Inflammatory macrophage (primary cell): ENCODE data around the gene FOLR1.
"Not testable (repeated sequence)": the region's sequence is repeated elsewhere in the genome, so short reads cannot be mapped to it uniquely, and the experiment has no call there.

Experiments used
- DNase-seq, 2 donors: peaks; one replicate each; pipeline ENCODE4 v3.0.0-alpha.2; 2020 to 2022
- total RNA-seq, 18 experiments: gene quantifications; one replicate each; lab custom pipeline; 2026; ENCODE audit warnings: mixed read lengths in 6 of 18, inconsistent platforms in 2 of 18; lab: John Stamatoyannopoulos, UW

Gene FOLR1
- total RNA-seq = 0 to 0.50 (median 0.27) reads per million in 18 experiments

DNA sequence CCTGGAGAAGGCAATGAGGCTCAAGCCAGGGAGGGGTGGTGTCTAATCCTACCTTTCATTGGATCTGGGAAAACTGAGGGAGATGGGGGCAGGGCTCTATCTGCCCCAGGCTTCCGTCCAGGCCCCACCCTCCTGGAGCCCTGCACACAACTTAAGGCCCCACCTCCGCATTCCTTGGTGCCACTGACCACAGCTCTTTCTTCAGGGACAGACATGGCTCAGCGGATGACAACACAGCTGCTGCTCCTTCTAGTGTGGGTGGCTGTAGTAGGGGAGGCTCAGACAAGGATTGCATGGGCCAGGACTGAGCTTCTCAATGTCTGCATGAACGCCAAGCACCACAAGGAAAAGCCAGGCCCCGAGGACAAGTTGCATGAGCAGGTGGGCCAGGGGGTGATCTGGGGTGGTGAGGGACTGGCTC is at the start of gene FOLR1:
Gene FOLR1, plus strand, starts transcription at position 180 of the 421 bp plus-strand sequence. Its CDS starts 34 bp downstream, at position 214.
- peak; percentile 65 to 86 for DNase-seq

DNA sequence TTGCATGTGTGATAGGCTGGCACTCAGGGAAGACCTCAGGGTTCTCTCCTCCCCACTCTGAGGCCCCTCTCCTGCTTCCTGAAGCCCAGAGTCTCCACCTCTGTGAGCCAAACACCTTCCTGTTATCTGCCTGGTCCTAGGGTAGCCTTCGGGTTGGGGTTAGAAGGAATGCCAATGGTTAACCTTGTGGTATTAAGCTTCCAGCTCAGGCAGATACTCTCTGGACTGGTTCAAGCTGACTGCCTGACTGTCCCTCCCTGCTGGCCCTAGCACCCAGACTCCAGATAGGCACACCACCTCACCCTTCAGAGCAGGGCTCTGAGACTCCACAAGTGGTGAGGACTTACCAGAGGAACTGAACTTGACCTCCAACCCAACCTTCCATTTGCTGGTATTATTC is 49.4 kb upstream of the FOLR1 start:
- DNase-seq = not testable (repeated sequence)

DNA sequence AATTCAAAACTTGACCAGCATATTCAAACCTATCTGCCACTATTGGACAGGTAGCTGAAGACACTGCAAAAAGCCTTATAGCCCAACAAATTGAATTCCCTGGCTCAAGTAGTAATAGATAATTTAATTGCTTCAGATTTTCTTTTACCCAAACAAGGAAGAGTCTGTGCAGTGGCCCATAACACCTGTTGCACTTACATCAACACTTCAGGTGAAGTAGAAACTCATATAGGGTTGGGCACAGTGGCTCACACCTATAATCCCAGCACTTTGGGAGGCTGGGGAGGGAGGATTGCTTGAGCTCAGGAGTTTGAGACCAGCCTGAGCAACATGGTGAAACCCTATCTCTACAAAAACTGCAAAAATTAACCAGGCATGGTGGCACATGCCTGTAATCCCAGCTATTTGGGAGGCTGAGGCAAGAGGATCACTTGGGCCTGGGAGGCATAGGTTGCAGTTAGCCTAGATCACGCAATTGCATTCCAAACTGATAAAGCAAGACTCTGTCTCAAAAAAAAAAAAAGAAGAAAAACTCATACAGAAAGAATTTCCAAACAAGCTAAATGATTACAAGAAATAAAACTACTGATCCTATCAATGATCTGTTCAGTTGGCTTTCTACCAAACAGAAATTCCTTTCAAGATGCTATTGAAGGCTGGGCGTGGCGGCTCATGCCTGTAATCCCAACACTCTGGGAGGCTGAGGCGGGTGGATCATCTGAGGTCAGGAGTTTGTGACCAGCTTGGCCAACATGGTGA is 47.0 kb upstream of the FOLR1 start:
- DNase-seq = no peak

DNA sequence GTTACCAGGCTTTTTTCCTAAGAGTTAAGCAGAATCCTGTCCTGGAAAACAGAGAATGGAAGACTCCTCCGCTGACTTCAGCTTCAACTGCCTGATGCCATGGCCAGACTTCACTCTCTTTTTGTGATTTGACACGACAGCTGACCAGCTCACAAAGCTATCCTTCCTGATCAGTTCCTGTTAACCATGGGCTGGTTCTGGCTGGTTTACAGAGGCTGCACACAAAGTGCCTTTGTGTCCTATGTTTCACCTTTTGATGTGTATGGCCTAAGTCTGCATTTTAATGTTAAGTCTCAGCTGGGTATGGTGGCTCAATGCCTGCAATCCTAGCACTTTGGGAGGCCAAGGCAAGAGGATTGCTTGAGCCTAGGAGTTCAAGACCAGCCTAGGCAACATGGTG is 45.3 kb upstream of the FOLR1 start:
- DNase-seq = no peak

DNA sequence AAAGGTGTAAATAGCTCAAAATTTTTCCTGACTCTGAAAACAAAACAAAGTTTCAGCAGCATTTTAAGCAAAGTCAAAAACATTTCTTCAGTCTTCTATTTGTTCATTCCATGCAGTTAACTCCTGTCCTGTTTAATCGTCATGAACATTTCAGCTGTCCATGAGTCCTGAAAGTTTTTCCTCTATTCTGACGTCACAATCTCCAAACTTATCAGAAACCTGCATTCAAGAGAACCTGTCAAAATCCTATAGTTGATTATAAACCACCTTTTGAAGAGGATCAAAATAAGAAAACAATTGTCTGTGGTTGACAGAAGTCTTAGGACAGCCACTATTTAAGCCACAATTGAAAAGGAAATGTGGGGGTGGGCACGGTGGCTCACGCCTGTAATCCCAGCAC is 41.1 kb upstream of the FOLR1 start:
- no peak for DNase-seq

DNA sequence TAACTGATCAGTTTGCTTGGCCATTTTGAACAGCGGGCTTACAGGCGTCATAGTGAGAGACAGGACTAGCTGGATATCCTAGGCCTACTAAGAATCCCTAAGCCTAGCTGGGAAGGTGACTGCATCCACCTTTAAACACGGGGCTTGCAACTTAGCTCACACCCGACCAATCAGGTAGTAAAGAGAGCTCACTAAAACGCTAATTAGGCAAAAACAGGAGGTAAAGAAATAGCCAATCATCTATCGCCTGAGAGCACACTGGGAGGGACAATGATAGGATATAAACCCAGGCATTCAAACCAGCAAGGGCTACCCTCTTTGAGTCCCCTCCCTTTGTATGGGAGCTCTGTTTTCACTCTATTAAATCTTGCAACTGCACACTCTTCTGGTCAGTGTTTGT is 38.1 kb upstream of the FOLR1 start:
- DNase-seq = not testable (repeated sequence)

DNA sequence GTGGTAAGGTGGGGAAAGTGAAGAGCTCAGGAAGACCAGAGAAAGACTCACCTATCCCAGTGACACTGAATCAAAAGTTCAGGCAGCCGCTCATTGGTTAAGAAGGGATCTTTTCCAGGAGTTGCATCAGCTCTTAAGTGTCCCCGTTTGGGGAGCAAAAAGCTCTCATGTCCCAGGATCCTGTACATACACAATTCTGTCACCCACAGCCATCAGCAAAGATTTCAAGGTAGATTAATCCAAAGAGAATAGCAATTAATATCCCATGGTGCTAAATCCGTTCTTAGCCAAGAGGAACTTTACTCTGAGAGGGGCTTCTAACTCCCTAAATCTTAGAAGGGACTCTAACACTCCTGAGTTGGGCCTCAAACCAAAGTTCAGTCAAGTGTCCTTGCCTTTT is 37.1 kb upstream of the FOLR1 start:
- no peak for DNase-seq

DNA sequence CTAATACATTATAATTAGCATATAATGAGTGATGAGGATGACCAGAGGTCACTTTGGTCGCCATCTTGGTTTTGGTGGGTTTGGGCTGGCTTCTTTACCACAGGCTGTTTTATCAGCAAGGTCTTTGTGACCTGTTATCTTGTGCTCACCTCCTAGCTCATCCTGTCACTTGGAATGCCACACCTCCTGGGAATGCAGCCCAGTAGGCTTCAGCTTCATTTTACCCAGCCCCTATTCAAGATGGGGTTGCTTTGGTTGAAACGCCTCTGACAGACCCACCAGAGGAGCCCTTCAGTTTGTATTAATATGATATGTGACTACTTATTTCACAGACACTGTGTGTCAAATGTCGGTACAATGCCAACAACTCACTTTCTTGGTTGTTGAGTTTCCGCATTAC is 36.2 kb upstream of the FOLR1 start:
- no peak for DNase-seq

DNA sequence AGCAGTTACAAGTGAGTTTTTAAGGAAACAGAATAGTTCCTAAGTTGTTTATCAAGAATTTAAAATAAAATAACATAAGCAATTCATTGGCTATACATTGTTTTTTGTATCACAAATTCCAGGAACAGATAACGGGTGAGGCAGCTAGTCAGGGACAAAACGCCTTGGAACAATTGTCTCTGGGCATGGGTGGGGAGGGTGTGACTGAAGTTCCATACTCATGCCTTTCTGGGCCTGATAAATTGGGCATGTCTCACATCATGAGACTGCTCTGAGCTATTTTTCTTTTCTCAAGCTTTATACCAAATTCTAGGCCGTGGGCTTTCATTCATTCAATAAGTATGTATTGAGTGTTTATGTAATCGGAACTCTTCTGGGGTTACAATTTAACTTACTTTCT is 34.8 kb upstream of the FOLR1 start:
- no peak for DNase-seq

DNA sequence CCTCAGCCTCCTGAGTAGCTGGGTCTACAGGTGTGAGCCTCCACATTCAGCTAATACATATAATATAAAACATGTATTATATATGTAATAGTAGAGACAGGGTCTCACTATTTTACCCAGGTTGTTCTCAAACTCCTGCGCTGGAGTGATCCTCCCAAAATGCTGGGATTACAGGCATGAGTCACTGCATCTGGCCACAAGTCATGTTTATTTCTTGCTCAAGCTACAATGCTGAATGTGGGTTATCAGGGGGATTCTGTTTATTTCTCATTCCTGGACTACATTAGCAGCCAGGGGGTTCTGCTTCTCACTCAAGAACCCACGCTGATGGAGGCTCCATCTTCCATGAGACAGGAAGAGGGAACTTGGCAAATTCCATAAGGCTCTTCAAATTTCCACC is 31.6 kb upstream of the FOLR1 start:
- DNase-seq = no peak

DNA sequence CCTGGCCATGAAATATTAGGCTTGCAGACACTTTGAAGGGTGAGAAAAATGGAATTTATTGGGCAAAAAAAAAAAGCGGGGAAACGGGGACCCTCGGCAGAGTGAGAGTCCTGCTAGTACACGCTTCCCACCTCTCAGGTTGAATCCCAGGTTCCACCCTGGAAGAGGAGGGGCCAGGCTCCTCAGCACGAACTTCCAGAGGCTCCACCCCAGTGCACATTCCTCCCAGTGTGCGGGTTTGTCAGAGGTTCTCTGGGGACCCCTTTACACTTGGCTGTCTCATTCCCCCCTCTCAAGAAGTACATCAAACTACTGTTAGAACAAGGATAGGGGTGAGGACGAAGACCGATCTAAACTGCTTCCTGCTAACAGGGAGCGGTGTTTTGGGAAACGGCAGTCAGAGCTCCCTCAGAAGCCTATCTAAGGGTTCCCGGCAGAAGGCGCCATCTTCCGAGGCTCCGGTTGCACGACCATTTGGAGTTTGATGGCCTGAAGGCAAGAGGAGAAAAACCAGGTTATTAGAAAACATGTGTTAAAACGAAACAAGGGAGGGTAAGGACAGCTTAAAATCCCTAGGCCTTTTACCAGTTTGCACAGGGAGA is 28.9 kb upstream of the FOLR1 start:
- DNase-seq = no peak

DNA sequence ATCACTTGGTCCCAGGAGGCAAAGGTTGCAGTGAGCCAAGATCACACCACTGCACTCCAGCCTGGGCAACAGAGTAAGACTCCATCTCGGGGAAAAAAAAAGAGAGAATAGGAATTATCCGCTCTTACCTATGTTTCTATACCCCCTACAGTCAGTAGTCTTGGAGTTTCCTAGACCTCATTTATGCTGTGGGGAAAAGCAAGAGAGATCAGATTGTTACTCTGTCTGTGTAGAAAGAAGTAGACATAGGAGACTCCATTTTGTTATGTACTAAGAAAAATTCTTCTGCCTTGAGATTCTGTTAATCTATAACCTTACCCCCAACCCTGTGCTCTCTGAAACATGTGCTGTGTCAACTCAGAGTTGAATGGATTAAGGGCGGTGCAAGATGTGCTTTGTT is 27.8 kb upstream of the FOLR1 start:
- DNase-seq = not testable (repeated sequence)

DNA sequence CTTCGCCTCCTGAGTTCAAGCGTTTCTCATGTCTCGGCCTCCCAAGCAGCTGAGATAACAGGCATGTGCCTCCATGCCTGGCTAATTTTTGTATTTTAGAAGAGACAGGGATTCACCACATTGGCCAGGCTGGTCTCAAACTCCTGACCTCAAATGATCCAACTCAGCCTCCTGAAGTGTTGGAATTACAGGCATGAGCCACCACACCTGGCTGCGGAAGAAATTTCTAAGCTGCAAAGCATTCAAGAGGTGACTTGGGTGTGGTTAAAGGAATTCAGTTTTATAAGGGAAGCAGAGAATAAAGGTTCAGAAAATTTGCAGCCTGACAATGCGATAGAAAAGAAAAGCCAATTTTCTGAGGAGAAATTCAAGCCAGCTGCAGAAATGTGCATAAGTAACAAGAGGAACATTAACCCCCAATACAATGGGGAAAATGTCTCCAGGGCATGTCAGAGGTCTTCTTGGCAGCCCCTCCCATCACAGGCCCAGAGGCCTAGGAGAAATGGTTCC is 22.8 kb upstream of the FOLR1 start:
- DNase-seq = not testable (repeated sequence)

DNA sequence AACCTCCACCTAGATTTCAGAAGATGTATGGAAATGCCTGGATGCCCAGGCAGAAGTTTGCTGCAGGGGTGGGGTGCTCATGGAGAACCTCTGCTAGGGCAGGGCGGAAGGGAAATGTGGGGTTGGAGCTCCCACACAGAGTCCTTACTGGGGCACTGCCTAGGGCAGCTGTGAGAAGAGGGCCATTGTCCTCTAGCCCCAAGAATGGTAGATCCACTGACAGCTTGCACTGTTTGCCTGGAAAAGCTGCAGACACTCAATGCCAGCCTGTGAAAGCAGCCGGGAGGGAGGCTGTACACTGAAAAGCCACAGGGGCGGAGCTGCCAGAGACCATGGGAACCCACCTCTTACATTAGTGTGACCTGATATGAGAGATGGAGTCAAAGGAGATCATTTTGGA is 22.2 kb upstream of the FOLR1 start:
- not testable (repeated sequence) for DNase-seq

DNA sequence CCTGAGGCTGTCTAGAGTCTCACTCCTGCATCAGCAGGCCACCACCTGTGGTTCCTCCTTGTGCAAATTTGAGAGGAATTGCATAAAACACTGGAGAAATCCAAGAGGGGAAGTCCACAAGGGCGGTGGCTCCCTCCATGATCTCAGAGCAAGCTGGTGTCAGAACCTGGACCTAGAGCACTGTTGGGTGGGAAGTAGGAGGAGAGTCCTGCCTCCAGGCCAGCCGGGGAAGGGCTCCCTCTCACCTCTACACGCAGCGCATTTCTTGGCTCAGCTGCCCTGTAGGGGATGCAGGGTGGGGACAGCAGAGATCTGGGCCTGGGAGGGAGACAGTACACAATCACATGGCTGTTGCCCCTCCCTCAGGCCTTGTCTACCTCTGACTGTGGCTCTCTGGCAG is 19.9 kb upstream of the FOLR1 start:
- DNase-seq = peak; percentile 69 to 80

DNA sequence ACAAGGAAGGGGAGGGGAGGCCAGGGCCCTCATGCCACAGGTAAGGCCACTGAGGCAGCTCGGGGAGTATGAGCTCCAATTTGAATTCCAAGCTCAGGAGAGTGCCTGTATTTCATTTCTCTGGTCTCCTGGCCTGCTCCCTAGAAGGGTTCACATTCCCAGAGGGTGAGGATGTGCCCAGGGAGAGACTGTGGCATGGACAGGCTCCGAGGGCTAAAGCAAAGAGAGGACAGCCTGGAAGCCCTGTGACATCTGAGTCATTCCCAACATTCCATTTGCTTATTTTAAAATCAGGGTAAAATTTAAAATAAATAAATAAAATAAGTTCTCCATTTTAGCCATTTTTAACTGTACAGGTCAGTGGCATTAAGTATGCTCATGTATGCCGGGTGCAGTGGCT is 18.6 kb upstream of the FOLR1 start:
- DNase-seq = no peak

DNA sequence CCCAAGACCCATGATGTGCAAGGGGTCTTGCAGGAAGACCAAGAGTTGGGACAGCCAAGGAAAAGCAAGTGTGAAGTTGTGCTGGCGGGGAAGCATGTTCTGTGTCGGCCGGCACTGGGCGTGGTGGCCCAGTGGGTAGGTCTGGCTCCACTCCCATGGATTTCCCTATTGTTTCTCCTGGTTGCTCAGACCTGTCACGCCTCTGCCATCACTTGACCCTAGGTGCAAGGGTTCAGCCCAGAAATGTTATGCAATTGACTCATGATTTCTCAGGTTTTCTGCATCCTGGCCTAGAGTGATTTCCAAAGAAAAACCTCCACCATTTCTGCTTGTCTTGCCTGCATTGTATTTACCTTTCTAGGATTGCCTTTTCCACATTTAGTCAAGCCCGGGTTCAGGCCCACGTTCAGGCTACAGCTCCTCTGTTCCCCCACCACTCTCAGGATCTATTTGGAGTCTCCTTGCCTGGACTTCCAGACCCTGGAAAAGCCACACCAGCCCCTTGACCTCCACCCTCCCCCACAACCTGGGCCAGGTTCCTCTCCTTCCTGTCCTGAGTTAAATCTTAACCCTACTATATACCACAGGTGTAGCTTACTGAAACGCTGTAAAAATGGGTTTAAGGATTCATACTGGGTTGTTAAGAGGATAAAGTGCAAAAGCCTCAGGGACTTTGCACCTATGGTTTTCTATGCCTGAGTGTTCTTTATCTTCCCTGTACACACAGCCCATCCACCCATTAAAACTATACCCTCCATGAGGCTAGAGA is 17.5 kb upstream of the FOLR1 start:
- DNase-seq = no peak

DNA sequence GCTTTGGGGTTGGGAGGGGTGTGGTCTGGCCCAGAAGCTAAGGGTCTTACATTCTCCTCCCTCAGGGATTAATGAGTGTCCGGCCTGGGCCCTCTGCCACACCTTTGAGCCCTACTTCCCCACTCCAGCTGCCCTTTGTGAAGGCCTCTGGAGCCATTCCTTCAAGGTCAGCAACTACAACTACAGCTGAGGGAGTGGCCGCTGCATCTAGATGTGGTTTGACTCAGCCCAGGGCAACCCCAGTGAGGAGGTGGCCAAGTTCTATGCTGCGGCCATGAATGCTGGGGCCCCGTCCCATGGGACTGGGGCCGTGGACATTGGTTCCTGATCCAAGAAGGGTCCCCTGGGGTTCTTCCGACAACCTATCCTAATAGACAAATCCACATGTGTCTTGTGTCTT is 14.3 kb upstream of the FOLR1 start:
- no peak for DNase-seq

DNA sequence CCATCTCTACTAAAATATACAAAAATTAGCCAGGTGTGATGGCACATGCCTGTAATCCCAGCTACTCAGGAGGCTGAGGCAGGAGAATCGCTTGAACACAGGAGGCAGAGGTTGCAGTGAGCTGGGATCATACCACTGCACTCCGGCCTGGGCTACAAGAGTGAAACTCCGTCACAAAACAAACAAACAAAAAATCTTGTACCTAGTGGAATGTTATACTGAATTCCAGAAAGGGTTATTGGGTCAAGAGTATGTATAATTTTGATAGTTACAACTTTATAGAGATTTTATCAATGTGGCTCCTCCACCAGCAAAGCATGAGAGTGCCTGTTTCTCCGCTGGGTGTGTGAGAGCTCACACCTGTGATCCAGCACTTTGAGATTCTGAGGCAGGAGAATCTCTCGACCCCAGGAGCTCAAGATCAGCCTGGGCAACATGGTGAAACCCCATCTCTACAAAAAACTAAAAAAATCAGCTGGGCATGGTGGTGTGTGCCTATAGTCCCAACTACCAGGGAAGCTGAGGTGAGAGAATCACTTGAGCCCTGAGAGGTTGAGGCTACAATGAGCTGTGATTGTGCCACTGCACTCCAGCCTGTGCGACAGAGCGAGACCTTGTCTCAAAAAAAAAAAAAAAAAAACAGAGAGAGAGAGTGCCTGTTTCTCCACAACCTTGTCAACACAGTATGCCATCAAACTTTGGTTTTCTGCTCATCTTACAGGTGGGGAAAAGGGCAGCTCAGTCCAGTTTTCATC is 12.7 kb upstream of the FOLR1 start:
- no peak for DNase-seq

DNA sequence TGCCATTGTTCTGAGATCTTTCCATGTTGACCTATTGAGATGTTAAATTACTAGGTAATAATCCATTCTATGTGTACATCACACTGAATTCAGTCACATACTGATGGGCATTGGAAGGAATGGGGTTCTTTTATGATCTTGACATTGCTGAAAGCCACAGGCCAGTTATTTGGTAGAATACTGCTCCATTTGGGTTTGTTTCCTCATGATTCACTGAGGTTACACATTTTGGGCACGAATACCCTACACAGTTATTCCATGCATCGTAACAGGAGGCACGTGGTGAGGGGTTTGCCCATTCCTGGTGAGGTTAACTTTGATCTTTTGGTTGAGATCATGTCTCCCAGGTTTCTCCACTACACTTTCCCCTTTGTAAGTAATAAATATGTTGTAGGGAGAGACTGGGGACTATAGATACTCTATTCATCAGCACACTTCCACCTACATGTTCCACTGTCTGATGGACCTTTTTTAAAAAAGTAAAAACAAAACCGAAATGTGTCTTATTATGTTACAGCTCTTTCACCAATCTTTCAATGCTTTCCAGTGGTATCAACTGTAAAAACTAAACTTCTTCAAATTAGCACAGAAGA is 12.0 kb upstream of the FOLR1 start:
- DNase-seq = no peak

DNA sequence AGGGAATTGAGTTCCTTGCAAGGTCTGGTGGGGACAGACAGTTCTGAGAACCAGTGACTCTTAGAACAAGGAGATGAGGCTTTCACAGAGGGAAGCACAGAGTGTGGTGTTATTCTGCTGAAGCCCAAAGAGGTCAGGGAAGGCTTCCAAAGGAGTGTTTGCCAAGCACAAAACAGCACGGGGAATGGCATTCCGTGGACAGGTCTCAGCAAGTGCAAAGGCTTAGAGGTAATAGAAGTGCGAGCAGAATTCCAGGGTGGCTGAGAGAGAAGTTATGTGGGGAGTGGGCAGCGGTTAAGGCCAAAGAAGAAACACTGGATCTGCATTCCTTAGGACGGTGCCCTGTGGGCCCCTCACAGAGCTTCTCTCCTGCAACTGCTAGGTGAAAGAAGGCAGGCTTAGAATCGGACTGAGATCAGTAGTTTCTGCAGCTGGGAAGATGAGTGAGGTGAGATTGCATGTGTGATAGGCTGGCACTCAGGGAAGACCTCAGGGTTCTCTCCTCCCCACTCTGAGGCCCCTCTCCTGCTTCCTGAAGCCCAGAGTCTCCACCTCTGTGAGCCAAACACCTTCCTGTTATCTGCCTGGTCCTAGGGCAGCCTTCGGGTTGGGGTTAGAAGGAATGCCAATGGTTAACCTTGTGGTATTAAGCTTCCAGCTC is 10.9 kb upstream of the FOLR1 start:
- not testable (repeated sequence) for DNase-seq

DNA sequence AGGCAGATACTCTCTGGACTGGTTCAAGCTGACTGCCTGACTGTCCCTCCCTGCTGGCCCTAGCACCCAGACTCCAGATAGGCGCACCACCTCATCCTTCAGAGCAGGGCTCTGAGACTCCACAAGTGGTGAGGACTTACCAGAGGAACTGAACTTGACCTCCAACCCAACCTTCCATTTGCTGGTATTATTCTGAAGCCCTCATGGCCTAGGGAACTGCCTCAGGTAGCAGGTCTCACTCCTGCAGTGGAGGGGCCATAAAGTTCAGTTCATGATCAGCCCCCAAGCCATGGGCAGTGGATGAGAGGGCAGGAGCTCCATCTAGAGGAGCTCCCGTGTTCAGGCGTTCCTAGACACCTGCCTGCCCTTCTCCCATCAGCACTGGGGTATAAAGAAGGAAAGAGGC is 10.4 kb upstream of the FOLR1 start:
- DNase-seq = not testable (repeated sequence)
